ENCODE data around the gene FAM185A.
A peak's percentile ranks its signal among the peaks of the same experiment; 100 is the strongest.
"Not testable (repeated sequence)": the region's sequence is repeated elsewhere in the genome, so short reads cannot be mapped to it uniquely, and the experiment has no call there.

FAM185A gene

DNA sequence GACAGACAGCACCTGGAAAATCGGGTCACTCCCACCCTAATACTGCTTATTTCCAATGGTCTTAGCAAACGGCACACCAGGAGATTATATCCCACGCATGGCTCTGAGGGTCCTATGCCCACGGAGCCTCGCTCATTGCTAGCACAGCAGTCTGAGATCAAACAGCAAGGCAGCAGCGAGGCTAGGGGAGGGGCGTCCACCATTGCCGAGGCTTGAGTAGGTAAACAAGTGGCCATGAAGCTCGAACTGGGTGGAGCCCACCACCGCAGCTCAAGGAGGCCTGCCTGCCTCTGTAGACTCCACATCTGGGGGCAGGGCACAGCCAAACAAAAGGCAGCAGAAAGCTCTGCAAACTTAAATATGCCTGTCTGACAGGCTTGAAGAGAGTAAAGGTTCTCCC lies 32.1 kb downstream of the FAM185A start:
- DNase-seq: not testable (repeated sequence)

DNA sequence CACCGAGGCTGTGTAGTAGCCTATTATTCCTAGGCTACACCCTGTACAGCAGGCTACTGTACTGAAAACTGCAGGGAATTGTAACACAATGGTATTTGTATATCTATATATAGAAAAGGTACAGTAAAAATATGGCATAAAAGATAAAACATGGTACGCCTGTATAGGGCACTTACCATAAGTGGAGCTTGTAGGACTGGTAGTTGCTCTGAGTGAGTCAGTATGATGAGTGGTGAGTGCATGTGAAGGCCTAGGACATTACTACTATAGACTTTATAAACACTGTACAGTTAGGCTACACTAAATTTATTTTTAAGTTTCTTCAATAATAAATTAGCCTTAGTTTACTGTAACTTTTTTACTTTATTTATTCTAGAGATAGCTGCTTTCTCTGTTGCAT lies 40.0 kb downstream of the FAM185A start:
- DNase-seq: not testable (repeated sequence)

GRCh38 chr7:102790364-102791100 lies 41.7 kb downstream of the FAM185A start:
- DNase-seq: not testable (repeated sequence)

GRCh38 chr7:102791367-102791766 lies 42.6 kb downstream of the FAM185A start:
- DNase-seq: not testable (repeated sequence)

- DNase-seq: not testable (repeated sequence)
Measured at GRCh38 chr7:102791831-102792230, 43.0 kb downstream of the FAM185A start.

DNA sequence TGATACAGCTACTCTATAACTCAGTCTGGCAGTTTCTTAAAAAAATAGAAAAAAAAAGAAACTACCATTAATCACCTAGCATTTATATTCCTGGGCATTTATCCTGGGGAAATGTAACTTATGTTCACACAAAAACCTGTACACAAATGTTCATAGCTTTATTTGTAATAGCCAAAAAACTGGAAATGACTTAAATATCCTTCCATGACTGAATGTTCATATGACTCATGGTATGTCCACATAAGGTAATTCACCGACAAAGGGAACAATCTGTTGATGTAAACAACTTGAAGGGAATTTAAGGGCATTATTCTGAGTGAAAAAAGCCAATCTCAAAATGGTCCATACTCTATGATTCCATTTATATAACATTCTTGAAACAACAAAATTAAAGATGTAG lies 45.8 kb downstream of the FAM185A start:
- DNase-seq: not testable (repeated sequence)

- DNase-seq: not testable (repeated sequence)
Measured at GRCh38 chr7:102795987-102796595, 47.3 kb downstream of the FAM185A start.

DNA sequence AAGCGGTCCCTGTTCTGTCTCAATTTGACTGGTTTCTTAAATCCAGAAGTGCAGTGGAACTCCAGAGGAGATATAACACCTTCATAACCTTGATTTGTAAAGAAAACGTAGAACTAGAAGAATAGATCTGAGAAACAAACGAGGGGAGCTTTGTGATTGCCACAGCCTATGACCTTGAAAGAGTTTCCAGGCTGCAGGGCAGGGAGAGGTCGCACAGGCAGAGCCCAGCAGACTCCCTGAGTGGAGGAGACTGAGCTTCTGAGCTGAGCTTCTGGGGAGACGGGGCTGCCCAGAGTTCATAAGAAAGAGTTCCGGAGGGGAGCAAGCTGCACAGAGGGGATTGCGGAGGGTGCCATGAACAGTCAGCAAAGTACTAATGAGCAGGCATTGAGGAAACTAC lies 57.8 kb downstream of the FAM185A start:
- no peak for DNase-seq

DNA sequence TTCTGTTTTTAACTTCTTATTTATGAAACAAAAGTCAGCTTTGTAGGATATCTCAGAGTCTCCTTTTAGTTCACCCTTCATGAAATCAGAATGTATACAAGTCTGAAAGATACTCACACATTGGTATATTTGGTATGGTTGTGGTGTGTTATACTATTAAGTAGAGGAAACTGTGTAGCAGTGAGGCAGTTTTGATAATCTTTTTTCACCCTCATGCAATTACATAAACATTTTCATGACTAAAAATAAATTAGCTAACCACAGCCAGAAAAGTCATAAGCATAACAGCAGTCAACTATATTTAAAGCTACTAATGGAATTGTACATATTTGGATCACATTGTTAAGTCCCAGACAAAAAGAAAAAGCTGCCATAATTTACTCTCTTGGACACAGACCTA lies 62.1 kb downstream of the FAM185A start:
- DNase-seq: no peak

GRCh38 chr7:102811942-102812678 lies 63.3 kb downstream of the FAM185A start:
- no peak for DNase-seq

GRCh38 chr7:102813191-102814024 lies 64.6 kb downstream of the FAM185A start:
- no peak for DNase-seq

GRCh38 chr7:102814025-102814471 lies 65.2 kb downstream of the FAM185A start:
- DNase-seq: no peak

DNA sequence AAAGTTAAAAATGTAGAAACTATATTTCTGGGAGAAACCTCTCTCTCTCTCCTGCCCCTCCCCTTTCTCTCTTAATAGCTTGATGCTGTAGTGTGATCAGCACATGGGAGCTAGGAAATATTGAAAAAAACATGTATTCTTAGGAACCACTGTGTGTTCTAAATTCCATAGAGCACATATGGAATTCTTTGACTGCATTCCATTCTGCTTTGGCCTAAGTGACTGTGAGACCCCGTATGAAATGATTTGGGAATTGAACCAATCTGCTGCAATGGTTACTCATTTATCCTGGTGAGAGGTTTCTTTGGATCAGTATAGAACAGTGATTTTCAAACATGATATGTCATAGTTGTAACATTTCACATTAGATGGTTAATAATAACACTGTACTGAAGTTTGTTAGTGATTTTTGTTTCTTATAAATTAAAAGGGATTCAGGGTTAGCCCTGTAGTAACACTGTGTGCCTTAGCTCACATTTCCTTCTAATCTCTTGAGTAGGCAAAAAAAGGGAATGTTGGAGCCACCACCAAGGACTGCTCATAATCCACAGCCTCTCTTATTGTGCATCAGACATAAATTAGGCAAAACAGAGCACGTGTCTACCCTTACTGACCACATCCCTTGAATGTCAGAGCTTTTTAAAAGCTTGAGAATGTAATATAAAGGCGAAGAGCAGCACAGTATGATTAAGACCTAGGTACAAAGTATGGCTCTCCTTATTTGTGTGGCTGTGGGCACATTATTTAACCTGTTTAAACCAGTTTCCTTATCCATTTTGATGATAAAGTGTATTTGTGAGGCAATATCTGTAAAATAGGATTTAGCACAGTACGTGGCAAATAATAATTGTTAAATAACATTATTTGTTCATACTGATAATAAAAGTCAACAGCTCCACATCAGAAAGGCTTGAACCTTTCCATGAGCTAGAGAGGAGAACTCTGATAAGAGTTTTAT lies 69.1 kb downstream of the FAM185A start:
- DNase-seq: no peak

GRCh38 chr7:102819151-102819550 lies 70.4 kb downstream of the FAM185A start:
- DNase-seq: peak; percentile 42

- no peak for DNase-seq
Measured at GRCh38 chr7:102821994-102822747, 73.4 kb downstream of the FAM185A start.

DNA sequence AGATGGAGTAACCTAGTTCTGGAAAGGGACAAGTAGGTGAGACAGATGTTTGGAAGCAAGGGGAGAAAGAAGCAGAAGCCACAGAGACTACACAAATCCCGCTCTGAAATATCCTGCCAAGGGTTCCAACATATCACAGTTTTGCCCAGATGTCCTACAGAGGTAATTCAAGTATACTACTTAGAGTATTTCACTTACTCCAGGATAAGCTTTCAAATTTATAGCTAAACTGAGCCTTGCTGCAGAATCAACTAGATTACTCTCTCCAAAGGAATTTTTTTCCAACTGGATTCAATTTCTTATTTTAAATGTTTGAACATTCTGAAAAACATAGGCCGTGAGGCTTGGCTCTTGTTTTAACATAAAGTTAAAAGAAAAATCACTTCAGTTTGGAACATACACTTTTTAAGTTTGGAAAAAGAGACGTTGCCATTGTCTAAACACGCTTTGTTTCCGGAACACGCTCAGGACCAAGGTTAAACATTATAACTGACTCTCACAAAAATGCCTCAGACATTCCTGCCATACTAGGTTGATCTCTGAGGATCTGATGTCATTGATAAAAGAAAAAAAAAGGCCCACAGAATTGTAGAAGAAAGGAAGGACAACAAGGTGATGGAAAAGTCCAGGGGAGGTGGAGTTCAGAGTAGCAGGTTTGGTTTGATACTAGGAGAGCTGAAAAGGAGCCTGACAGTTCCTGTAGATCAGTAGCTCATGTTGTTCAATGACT lies 74.8 kb downstream of the FAM185A start:
- no peak for DNase-seq

DNA sequence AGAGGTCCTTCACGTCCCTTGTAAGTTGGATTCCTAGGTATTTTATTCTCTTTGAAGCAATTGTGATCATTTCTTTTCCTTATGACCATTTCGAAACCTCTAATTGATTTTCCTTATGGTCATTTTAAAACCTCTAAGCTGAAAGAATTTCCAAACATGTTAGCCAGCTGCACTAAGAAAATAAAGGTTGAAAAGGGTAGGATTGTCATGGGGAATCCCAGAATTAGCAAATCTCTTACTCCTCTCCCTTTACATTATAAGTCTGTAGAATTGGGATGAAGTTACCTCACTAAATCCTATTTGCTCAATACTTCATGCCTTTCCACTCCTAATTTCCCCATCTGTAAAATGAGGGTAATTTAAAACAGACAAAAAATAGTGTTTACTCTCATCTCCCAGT lies 79.5 kb downstream of the FAM185A start:
- no peak for DNase-seq

DNA sequence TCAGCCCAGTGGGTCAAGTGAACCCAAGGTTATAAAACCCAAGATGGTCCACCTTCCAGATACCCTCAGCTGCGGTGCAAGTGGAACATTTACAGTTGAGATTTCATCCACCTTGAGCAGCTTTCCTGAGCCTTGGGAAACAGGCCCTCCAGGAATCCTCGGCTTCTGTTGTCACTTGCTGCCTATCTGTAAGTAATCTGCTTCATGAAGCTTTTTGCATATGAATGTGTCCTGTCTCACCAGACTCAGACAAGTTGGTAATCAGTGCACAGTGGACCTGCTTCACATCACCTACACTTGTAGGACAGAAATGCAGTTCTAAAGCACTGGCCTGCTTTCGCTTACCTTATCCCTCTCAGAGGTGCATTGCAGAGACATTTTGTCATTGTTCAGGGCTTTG lies 80.3 kb downstream of the FAM185A start:
- DNase-seq: no peak

GRCh38 chr7:102830197-102830596 lies 81.4 kb downstream of the FAM185A start:
- no peak for DNase-seq

DNA sequence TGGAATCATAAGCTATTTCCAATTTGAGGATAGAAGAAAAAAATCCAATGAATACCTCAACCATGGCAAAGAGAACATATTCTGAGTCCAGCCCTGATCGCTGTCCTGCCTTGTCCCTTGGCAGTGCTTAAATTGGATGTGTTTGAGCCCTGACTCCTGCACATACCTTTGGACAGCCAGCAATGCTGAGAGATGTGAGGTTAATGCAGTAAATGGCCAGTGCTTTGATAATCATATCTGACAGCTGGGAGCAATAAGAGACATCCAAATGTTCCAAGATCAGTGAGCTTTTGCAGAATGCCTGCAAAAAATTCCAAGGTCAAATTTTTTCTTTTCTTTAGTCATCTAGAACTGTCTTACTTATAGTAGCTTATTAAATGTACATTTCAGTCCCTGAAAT lies 83.9 kb downstream of the FAM185A start:
- no peak for DNase-seq

Data from OCI-M1 (cell line).